GM12865 (cell line): ENCODE measurements around the gene RREB1.

ENCODE experiments used
- DNase-seq: peaks from one replicate; pipeline ENCODE4 v3.0.0; 2010; ENCODE audit warnings: low read depth
- H3K4me3 ChIP-seq: 2 replicates; pipeline ENCODE4 v1.5.1; 2011; ENCODE audit warnings: mild to moderate bottlenecking, low read depth, low read length, control low read depth
- CTCF ChIP-seq: IDR thresholded peaks from 2 replicates; pipeline ENCODE4 v1.5.1; 2011; ENCODE audit warnings: low read length, control low read depth, low read depth, inconsistent platforms; ENCODE audit not compliant: insufficient read depth; ENCODE audit errors: missing control alignments

Gene RREB1

GRCh38 chr6:7207720-7208119 is 100.0 kb downstream of the RREB1 start:
- no peak overlapping the region for H3K4me3 ChIP-seq
- DNase-seq = no peak
- TF ChIP-seq CTCF = no peak

- no peak for DNase-seq
- TF ChIP-seq CTCF = no peak
- no peak overlapping the region for H3K4me3 ChIP-seq
Observed at GRCh38 chr6:7213416-7213815, 105.7 kb downstream of the RREB1 start.

GRCh38 chr6:7214468-7214867 is 106.7 kb downstream of the RREB1 start:
- no peak for DNase-seq
- no peak overlapping the region for H3K4me3 ChIP-seq
- TF ChIP-seq CTCF = no peak

GRCh38 chr6:7215131-7215530 is 107.4 kb downstream of the RREB1 start:
- no peak overlapping the region for H3K4me3 ChIP-seq
- no peak for TF ChIP-seq CTCF
- DNase-seq = no peak

- no peak for TF ChIP-seq CTCF
Observed at GRCh38 chr6:7215798-7216231, 108.1 kb downstream of the RREB1 start.

GRCh38 chr6:7216941-7217621 is 109.3 kb downstream of the RREB1 start:
- DNase-seq = no peak
- no peak overlapping the region for H3K4me3 ChIP-seq
- TF ChIP-seq CTCF = no peak

More at GRCh38 chr6:7215798-7216231, 108.1 kb downstream of the RREB1 start:
- H3K4me3 ChIP-seq = no peak overlapping the region
- no peak for DNase-seq

- no peak for TF ChIP-seq CTCF
- no peak for DNase-seq
- H3K4me3 ChIP-seq = no peak overlapping the region
Observed at GRCh38 chr6:7218406-7218988, 110.7 kb downstream of the RREB1 start.
